Measurements from ENCODE around the gene RASGEF1B. TPM values are rescaled to one million over a fixed set of nuclear protein-coding genes. Genes with fewer than 3 reads are reported as not detected.

Gene RASGEF1B
- total RNA-seq, 2 donors from 2014 or later = 0.61 to 8.1 TPM

- Mint-ChIP-seq H3K36me3 (ENCODE audit: low read depth) (no peaks in the 10 kb centered on the region), H3K4me1 (no peaks in the 10 kb centered on the region), H3K27me3 (no peaks in the 10 kb centered on the region), H3K9me3 (no peaks in the 10 kb centered on the region), H3K4me3 (no peak overlapping the region), H3K27ac (no peak overlapping the region)
- ATAC-seq (replicated peaks) = no peak
These were observed 74.1 kb downstream of the RASGEF1B start for GRCh38 chr4:81397635-81398034.

- no peak for ATAC-seq (replicated peaks)
- Mint-ChIP-seq H3K4me1 (no peaks in the 10 kb centered on the region), H3K4me3 (no peak overlapping the region), H3K27me3 (no peaks in the 10 kb centered on the region), H3K9me3 (no peaks in the 10 kb centered on the region), H3K27ac (no peak overlapping the region), H3K36me3 (ENCODE audit: low read depth) (no peaks in the 10 kb centered on the region)
These were observed 76.5 kb downstream of the RASGEF1B start for GRCh38 chr4:81395239-81395638.

GRCh38 chr4:81392164-81392563 lies 79.5 kb downstream of the RASGEF1B start:
- Mint-ChIP-seq H3K4me1 (no peaks in the 10 kb centered on the region), H3K36me3 (ENCODE audit: low read depth) (no peaks in the 10 kb centered on the region), H3K27me3 (no peaks in the 10 kb centered on the region), H3K27ac (no peak overlapping the region), H3K4me3 (no peak overlapping the region), H3K9me3 (no peaks in the 10 kb centered on the region)
- no peak for ATAC-seq (replicated peaks)

- Mint-ChIP-seq H3K4me1 (no peaks in the 10 kb centered on the region), H3K27ac (no peak overlapping the region), H3K36me3 (ENCODE audit: low read depth) (no peaks in the 10 kb centered on the region), H3K9me3 (no peaks in the 10 kb centered on the region), H3K4me3 (no peak overlapping the region), H3K27me3 (peaks cover 3% of the 10 kb centered on the region)
- ATAC-seq (replicated peaks) = no peak
These were observed 82.0 kb downstream of the RASGEF1B start for GRCh38 chr4:81389720-81390119.

- ATAC-seq (replicated peaks) = no peak
- Mint-ChIP-seq H3K9me3 (no peaks in the 10 kb centered on the region), H3K27ac (no peak overlapping the region), H3K27me3 (peaks cover 43% of the 10 kb centered on the region), H3K36me3 (ENCODE audit: low read depth) (no peaks in the 10 kb centered on the region), H3K4me3 (no peak overlapping the region), H3K4me1 (no peaks in the 10 kb centered on the region)
These were observed 91.3 kb downstream of the RASGEF1B start for GRCh38 chr4:81380437-81380836.

- no peak for ATAC-seq (replicated peaks)
- no peak overlapping the region for H3K4me3 Mint-ChIP-seq
- no peaks in the 10 kb centered on the region for H3K4me1 Mint-ChIP-seq
- no peak overlapping the region for H3K27ac Mint-ChIP-seq
- H3K9me3 Mint-ChIP-seq = no peaks in the 10 kb centered on the region
- H3K36me3 Mint-ChIP-seq (ENCODE audit: low read depth) = no peaks in the 10 kb centered on the region
- peaks cover 36% of the 10 kb centered on the region for H3K27me3 Mint-ChIP-seq
These were observed 93.3 kb downstream of the RASGEF1B start for GRCh38 chr4:81378386-81378785.

- Mint-ChIP-seq H3K27me3 (peaks cover 31% of the 10 kb centered on the region), H3K27ac (no peak overlapping the region), H3K4me3 (no peak overlapping the region), H3K4me1 (no peaks in the 10 kb centered on the region), H3K9me3 (no peaks in the 10 kb centered on the region), H3K36me3 (ENCODE audit: low read depth) (no peaks in the 10 kb centered on the region)
- no peak for ATAC-seq (replicated peaks)
These were observed 94.5 kb downstream of the RASGEF1B start for GRCh38 chr4:81377191-81377590.

- no peaks in the 10 kb centered on the region for H3K4me1 Mint-ChIP-seq
- H3K27ac Mint-ChIP-seq = no peak overlapping the region
- peaks cover 30% of the 10 kb centered on the region for H3K27me3 Mint-ChIP-seq
- no peak overlapping the region for H3K4me3 Mint-ChIP-seq
- no peaks in the 10 kb centered on the region for H3K36me3 Mint-ChIP-seq (ENCODE audit: low read depth)
- ATAC-seq (replicated peaks) = no peak
- H3K9me3 Mint-ChIP-seq = no peaks in the 10 kb centered on the region
These were observed 95.0 kb downstream of the RASGEF1B start for GRCh38 chr4:81376720-81377119.
